Parathyroid adenoma (tissue), 2 donors: ENCODE data around the gene CASP7.
A peak's percentile ranks its signal among the peaks of the same experiment; 100 is the strongest.

Source experiments
- H2AFZ ChIP-seq: fragments of 300-600 bp; sonication (generic); one replicate; pipeline ENCODE4 v1.7.0; 2017; ENCODE audit warnings: antibody characterized with exemption, mild to moderate bottlenecking
- H3K27ac ChIP-seq: fragments of 300-600 bp; sonication (generic); one replicate; pipeline ENCODE4 v1.7.0; 2017
- H3K27me3 ChIP-seq: fragments of 300-600 bp; sonication (generic); one replicate; pipeline ENCODE4 v1.7.0; 2017; ENCODE audit warnings: low read length; ENCODE audit not compliant: control insufficient read depth, insufficient read depth
- H3K36me3 ChIP-seq: fragments of 300-600 bp; sonication (generic); one replicate; pipeline ENCODE4 v1.7.0; 2017; ENCODE audit warnings: low read length; ENCODE audit not compliant: control insufficient read depth, insufficient read depth
- H3K4me1 ChIP-seq: fragments of 300-600 bp; sonication (generic); one replicate; pipeline ENCODE4 v1.7.0; 2017; ENCODE audit warnings: control low read depth
- H3K4me2 ChIP-seq: fragments of 300-600 bp; sonication (generic); one replicate; pipeline ENCODE4 v1.7.0; 2017; ENCODE audit warnings: low read length
- H3K4me3 ChIP-seq: fragments of 300-600 bp; sonication (generic); one replicate; pipeline ENCODE4 v1.7.0; 2017; ENCODE audit warnings: low read depth, low read length
- H3K79me2 ChIP-seq: fragments of 300-600 bp; sonication (generic); one replicate; pipeline ENCODE4 v1.7.0; 2017; ENCODE audit warnings: control low read depth
- H3K9ac ChIP-seq: fragments of 300-600 bp; sonication (generic); one replicate; pipeline ENCODE4 v1.7.0; 2017; ENCODE audit warnings: mild to moderate bottlenecking
- H3K9me3 ChIP-seq: fragments of 300-600 bp; sonication (generic); one replicate; pipeline ENCODE4 v1.7.0; 2017; ENCODE audit warnings: low read length; ENCODE audit not compliant: control insufficient read depth
- TF ChIP-seq, protein P1 (sequence below): fragments of 300-600 bp; sonication (generic); IDR thresholded peaks from one replicate; pipeline ENCODE4 v1.7.0; 2017; ENCODE audit warnings: antibody characterized with exemption, mild to moderate bottlenecking
- donor health status: primary hyperparathyroidism.

The CASP7 gene

DNA sequence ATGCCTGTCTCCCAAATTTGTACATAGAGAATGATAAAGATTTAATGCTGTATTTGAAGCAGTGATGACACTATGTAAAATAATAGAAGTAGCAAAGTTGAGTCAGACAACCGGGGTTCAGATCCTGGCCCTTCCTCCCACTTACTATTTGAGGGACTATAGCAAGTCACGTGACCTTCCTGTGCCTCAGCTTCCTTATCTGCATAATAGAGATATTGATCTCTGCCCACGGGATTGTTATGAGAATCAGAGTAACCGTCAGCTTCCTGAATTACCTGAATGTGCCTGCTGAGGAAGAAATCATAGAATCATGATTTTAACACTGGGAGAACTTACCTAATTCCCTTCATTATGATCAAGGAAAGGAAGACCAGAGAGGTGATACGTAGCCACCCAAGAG, 26.9 kb downstream of the CASP7 start:
- TF ChIP-seq, protein P1, sequence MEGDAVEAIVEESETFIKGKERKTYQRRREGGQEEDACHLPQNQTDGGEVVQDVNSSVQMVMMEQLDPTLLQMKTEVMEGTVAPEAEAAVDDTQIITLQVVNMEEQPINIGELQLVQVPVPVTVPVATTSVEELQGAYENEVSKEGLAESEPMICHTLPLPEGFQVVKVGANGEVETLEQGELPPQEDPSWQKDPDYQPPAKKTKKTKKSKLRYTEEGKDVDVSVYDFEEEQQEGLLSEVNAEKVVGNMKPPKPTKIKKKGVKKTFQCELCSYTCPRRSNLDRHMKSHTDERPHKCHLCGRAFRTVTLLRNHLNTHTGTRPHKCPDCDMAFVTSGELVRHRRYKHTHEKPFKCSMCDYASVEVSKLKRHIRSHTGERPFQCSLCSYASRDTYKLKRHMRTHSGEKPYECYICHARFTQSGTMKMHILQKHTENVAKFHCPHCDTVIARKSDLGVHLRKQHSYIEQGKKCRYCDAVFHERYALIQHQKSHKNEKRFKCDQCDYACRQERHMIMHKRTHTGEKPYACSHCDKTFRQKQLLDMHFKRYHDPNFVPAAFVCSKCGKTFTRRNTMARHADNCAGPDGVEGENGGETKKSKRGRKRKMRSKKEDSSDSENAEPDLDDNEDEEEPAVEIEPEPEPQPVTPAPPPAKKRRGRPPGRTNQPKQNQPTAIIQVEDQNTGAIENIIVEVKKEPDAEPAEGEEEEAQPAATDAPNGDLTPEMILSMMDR: no peak
- Histone ChIP-seq H3K4me2 (no peak overlapping the region), H3K4me3 (no peak overlapping the region), H3K79me2 (no peaks in the 10 kb centered on the region), H3K27ac (no peak overlapping the region), H3K9me3 (no peaks in the 10 kb centered on the region), H3K36me3 (no peaks in the 10 kb centered on the region), H2AFZ (peak overlapping the region; percentile 70), H3K9ac (no peak overlapping the region), H3K4me1 (peaks cover 19% of the 10 kb centered on the region), H3K27me3 (no peaks in the 10 kb centered on the region)

DNA sequence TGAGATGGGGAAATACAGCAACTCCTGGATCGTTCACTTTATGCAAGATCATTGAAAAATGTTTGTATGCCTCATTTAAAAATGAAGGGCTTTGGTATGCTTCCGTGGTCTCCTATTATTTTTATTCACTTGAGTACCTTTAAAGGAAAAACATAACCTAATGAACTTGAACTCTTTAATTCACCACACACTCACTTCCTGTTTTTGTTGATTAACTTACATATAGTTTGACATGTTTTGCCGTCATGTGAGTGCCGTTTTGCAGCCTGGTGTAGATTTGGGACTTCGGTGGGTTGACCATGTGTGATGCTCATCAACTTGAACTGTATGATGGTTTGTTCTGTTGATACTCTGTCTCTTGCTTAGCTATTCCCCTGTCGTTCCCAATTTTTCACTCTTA, 28.9 kb downstream of the CASP7 start:
- Histone ChIP-seq H2AFZ (no peak overlapping the region), H3K36me3 (no peaks in the 10 kb centered on the region), H3K9ac (no peak overlapping the region), H3K27me3 (no peaks in the 10 kb centered on the region), H3K4me1 (peaks cover 19% of the 10 kb centered on the region), H3K4me2 (no peak overlapping the region), H3K27ac (no peak overlapping the region), H3K4me3 (no peak overlapping the region), H3K9me3 (no peaks in the 10 kb centered on the region), H3K79me2 (no peaks in the 10 kb centered on the region)
- TF ChIP-seq, protein P1: no peak

DNA sequence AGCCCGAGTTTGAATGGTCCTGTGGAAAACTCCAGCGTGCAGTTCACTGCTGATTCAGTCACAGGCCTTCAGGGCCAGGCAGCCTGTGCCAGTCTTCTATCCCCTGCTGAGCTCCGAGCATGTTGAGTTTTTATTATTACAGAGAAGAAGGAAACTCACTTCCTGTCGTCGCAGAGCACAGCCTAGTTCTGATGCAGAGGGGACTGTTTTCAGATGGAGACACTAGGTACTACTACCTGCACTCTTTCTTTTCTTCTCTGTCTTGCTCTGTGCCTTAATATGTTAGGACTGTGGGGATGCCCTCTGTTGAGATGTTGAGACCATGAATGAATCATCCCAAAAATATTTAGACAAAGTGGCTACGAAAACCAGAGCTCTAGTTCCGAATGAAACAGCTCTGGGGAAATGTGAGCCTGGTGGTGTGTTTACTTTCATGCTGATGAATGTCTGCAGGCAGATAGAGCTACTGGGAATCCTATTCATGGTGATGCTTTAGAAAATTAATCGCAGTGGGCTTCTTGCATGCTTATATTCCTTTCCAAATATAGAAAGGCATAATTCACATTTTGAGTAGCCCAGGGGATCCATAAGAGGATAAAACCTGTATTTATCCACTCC, 29.6 kb downstream of the CASP7 start:
- Histone ChIP-seq H3K27me3 (no peaks in the 10 kb centered on the region), H3K36me3 (no peaks in the 10 kb centered on the region), H3K79me2 (no peaks in the 10 kb centered on the region), H3K9ac (no peak overlapping the region), H3K9me3 (no peaks in the 10 kb centered on the region), H3K4me1 (peaks cover 19% of the 10 kb centered on the region), H3K4me2 (no peak overlapping the region), H3K27ac (no peak overlapping the region), H3K4me3 (no peak overlapping the region), H2AFZ (no peak overlapping the region)
- TF ChIP-seq, protein P1: no peak

DNA sequence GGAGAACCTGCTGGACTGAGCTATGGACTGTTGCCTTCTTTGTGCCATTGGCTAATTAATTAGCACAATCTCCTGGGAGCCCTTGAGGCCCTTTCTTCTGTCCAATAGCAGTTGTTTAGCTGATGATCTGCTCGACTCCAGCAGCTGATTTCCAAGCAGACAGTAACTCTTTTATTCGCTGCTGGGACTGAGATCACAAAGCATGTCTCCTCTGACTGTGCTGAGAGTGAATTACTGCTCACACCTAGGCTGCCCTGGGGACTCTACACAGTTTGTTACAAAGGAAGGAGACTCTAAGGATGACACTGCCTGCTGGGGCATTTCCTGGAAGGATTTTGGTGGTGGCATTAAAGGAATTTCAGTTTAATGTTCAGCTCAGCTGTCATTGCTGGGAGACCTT, 31.4 kb downstream of the CASP7 start:
- TF ChIP-seq, protein P1: no peak
- Histone ChIP-seq H3K36me3 (no peaks in the 10 kb centered on the region), H3K9ac (no peak overlapping the region), H2AFZ (no peak overlapping the region), H3K27me3 (no peaks in the 10 kb centered on the region), H3K9me3 (no peaks in the 10 kb centered on the region), H3K4me3 (no peak overlapping the region), H3K79me2 (peaks cover 4% of the 10 kb centered on the region), H3K4me1 (peaks cover 10% of the 10 kb centered on the region), H3K27ac (no peak overlapping the region), H3K4me2 (no peak overlapping the region)

DNA sequence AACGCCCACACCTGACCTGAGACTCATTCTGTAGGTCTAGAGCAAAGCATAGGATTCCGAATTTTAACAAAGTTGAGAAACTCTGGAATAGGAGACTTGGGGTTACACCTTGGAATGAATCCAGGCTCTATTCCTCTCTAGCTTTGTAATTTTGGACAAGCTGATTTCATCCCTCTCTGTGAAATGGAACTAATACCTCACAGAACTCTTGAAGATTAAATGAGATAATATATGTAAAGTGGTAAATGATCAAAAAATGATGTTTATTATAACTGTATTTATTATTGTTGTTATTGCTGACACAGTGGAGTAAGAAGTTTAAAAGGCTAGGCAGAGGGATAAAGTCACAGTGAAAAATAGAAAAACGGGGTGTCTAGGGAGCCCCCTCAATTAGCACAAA, 32.3 kb downstream of the CASP7 start:
- Histone ChIP-seq H3K79me2 (peaks cover 4% of the 10 kb centered on the region), H3K4me2 (no peak overlapping the region), H2AFZ (no peak overlapping the region), H3K27me3 (no peaks in the 10 kb centered on the region), H3K4me1 (peaks cover 4% of the 10 kb centered on the region), H3K9ac (no peak overlapping the region), H3K27ac (no peak overlapping the region), H3K36me3 (no peaks in the 10 kb centered on the region), H3K9me3 (no peaks in the 10 kb centered on the region), H3K4me3 (no peak overlapping the region)
- TF ChIP-seq, protein P1: no peak
